Esophagus mucosa (tissue), 1 donor: ENCODE measurements around the gene ATOH8. TPM values are rescaled to one million over a fixed set of nuclear protein-coding genes. Genes with fewer than 3 reads are reported as not detected.

Experiments used
- ATAC-seq: fragments of 200-7000 bp; cut with Tn5 transposase; one replicate; pipeline ENCODE4 v1.9.1; 2020
- total RNA-seq: library from RNA; stranded (reverse); gene quantifications from one replicate; pipeline ENCODE4 v1.2.4, GENCODE V29; 2023
- donor health status: DM: yes; HTN: yes; CAD: no.

ATOH8 gene
- total RNA-seq, 1 donor from 2014 or later: 1.2 TPM

- no peak for ATAC-seq
These were observed 17.7 kb downstream of the ATOH8 start for GRCh38 chr2:85771486-85771885.

GRCh38 chr2:85772019-85772745 is 18.4 kb downstream of the ATOH8 start:
- peak; percentile 76 for ATAC-seq

- no peak for ATAC-seq
These were observed 19.2 kb downstream of the ATOH8 start for GRCh38 chr2:85772841-85773491.

GRCh38 chr2:85773692-85774091 is 19.9 kb downstream of the ATOH8 start:
- ATAC-seq: no peak

- ATAC-seq: no peak
These were observed 20.6 kb downstream of the ATOH8 start for GRCh38 chr2:85774126-85774978.

- no peak for ATAC-seq
These were observed 21.9 kb downstream of the ATOH8 start for GRCh38 chr2:85775406-85776381.

- ATAC-seq: no peak
These were observed 22.9 kb downstream of the ATOH8 start for GRCh38 chr2:85776672-85777071.

GRCh38 chr2:85777441-85777861 is 23.7 kb downstream of the ATOH8 start:
- no peak for ATAC-seq

- ATAC-seq: no peak
These were observed 25.0 kb downstream of the ATOH8 start for GRCh38 chr2:85778646-85779379.

GRCh38 chr2:85779641-85780315 is 26.0 kb downstream of the ATOH8 start:
- ATAC-seq: peak; percentile 90

- no peak for ATAC-seq
These were observed 26.7 kb downstream of the ATOH8 start for GRCh38 chr2:85780316-85781012.

GRCh38 chr2:85781013-85781332 is 27.2 kb downstream of the ATOH8 start:
- ATAC-seq: no peak

GRCh38 chr2:85783796-85784195 is 30.0 kb downstream of the ATOH8 start:
- no peak for ATAC-seq

GRCh38 chr2:85784474-85784986 is 30.7 kb downstream of the ATOH8 start:
- no peak for ATAC-seq

- ATAC-seq: no peak
These were observed 31.4 kb downstream of the ATOH8 start for GRCh38 chr2:85785027-85785822.

- no peak for ATAC-seq
These were observed 32.1 kb downstream of the ATOH8 start for GRCh38 chr2:85785871-85786270.

GRCh38 chr2:85786444-85786843 is 32.7 kb downstream of the ATOH8 start:
- no peak for ATAC-seq

- ATAC-seq: no peak
These were observed 33.1 kb downstream of the ATOH8 start for GRCh38 chr2:85786865-85787264.
